HCEC 1CT (cell line): Measurements from ENCODE around the gene BMPER.

ENCODE experiments used
- DNase-seq: peaks from one replicate; pipeline ENCODE4 v3.0.0-alpha.2; 2017

BMPER gene

GRCh38 chr7:33905389-33906032, at the start of gene BMPER:
Gene BMPER (plus strand): TSS chr7:33905539. CDS start chr7:33905614, 75 bp downstream.
- peak; percentile 54 for DNase-seq

DNA sequence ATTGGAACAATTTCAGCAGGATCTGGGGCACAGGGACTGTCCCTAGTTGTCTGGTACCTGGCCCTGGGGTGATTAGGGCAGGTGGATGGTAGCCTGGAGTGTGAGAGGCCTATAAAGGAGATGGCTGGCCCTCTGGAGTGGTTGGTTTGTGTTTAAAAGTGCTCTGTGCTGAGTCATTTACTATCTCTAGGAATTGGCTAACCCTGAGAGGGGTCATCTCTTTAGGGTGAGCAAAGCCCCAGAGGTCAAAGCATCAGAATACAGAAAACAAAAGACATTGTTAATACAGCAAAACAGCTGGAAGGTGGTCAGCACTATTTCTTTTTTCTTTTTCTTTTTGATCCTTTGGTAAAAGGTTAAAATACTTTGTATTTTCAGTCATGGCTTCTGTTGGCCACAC, 43.4 kb upstream of the BMPER start:
- no peak for DNase-seq

DNA sequence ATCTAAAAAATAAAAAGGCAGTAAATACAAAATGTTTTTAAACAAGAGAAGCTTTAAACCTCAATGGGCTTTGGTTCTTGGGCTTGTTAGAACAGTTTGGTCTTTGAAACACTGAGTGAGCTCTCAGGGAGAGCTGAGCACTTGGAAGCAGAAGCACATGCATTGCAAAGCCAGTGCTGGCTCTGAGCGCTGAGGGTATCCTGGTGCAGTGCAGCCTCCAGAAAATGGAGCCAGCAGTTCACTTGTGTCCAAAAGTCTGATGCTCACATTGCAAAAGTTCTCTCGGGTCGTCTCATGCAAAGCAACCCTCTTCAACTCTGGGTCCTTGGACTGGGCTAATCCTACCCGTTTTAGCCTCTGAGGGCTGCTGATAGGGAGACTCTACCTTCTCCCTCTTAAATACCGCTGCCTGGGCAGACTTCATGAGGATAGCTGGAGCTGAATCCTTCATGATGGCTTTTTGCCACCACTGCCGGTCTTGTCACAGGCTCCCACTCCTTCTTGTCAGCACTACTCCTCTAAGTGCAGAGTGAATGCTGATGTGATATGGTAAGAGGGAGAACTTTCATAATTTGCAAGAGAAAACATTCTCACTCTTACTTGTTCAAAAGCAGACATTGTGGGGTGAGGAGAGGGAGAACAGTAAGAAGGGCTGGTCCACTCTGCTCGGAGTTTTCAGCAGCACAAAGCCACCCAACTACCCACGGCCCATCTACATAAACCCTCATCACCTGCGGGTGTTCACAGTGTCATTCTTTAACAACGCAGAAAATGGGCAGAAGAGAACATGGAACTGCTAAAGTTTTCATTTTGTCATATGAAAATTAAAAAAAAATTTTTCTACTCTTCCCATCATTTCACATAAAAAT, 42.2 kb upstream of the BMPER start:
- DNase-seq = no peak

DNA sequence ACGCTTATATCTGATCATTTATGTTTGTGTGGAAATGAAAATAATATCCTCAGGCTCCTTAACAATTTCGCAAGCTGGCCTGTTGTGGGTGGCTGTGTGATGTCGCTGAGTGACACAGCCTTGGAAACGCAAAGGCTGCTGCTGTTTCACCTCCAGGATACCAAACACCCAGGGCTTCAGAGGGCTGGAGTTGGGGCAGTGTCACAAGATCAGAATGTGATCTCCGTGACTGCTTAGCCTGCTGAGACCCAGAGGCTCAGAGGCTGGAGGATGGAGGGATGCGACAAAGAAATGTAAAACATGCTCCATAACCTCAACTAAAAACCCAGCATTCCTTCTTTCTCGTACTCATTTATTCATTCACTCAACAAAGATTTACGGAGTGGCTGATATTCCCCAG, 37.2 kb upstream of the BMPER start:
- peak; percentile 57 for DNase-seq

- no peak for DNase-seq
Observed at GRCh38 chr7:33869176-33869575, 36.2 kb upstream of the BMPER start.

DNA sequence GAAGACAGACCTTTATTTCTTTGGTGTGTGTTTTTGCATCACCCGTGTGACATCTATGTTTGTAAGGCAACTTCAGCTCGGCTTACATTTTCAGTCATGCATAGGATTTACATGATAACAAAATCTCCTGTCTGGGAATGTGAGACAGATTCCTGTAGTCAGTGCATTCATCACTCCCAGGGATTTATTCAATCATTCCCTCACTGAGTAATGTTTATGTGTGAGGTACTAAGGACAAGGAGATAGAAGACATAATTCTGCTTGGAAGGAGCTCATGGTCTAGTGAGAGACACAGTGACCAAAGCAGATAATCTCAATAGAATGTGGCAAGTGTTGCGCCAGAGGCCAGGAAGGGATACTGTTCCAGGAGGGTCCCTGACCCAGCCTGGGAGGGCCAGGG, 35.2 kb upstream of the BMPER start:
- peak; percentile 25 for DNase-seq

- DNase-seq = peak; percentile 29
Observed at GRCh38 chr7:33872870-33873269, 32.5 kb upstream of the BMPER start.

DNA sequence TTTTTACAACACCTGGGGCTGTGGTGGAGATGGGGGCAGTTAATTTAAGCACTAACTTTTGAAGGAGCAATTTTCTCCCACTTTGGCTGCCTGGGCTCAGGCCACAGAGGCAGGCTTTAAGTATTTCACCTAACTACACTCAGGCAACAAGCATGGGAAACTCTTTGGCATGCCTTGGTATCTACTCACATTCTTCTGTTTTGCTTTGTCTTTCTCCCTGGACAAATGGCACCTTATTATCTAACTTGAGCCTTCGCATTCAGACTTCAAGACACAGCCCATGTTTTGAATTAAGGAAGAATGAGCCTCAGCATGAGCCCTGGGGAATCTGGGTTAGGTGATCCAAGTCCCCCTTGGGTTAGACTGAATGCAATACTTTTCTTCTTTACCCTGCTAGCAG, 31.8 kb upstream of the BMPER start:
- no peak for DNase-seq

GRCh38 chr7:33873981-33874750, 31.2 kb upstream of the BMPER start:
- DNase-seq = peak; percentile 97

DNA sequence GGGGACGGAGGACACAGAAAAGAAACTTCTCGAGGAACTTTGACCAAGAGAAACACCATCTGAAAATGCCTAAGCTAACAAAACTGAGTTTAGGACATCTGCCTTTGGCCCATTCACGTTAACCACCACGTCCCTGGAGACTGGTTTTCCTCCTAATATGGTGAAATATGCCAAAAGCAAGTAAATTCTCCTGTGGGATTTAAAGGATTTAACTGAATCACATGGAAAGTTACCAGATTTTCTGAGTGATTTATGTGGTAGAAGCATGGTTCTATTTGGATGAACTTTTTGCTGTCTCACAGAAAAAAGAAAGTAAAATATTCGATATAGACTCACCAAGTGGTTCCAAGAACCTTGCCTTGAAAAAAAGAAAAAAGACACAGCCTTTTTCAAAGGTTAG, 30.4 kb upstream of the BMPER start:
- DNase-seq = peak; percentile 94

DNA sequence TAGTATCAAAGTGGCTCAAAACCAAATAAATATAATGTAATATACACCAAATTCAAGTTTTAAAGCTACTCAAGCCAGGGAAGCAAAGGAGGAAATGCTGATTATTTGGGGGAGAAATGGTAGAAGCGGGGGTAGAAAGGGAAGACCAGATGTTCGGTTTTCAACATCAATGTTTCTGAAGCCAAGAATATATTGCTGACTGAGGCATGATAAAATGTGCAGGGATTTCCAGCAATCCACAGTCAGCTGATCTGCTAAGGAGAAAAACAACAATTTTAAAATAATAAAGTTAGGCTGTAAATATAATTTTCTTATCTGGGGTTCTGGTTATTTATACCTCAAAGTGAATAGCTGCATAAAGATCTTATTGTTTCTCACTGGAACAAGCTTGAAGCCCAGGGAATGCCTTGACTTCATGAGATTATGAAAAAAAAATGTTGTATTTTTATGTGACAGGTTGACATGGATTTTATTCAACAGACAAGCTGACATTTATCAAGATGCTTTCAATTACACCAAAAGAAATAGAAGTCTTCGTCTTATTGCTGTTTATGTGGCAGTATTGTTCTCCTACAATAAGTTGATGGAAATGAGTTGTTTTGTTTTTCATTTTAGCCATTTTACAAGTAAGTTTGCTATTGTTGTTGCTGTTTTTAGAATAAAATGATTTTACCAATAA, 28.6 kb upstream of the BMPER start:
- DNase-seq = peak; percentile 48

- peak; percentile 82 for DNase-seq
Observed at GRCh38 chr7:33880787-33881186, 24.6 kb upstream of the BMPER start.

GRCh38 chr7:33881316-33881715, 24.0 kb upstream of the BMPER start:
- DNase-seq = peak; percentile 64

GRCh38 chr7:33882040-33882837, 23.1 kb upstream of the BMPER start:
- DNase-seq = no peak

GRCh38 chr7:33882950-33883670, 22.2 kb upstream of the BMPER start:
- DNase-seq = no peak

GRCh38 chr7:33883671-33883965, 21.7 kb upstream of the BMPER start:
- no peak for DNase-seq

- no peak for DNase-seq
Observed at GRCh38 chr7:33885290-33886148, 19.8 kb upstream of the BMPER start.

GRCh38 chr7:33886149-33886623, 19.2 kb upstream of the BMPER start:
- DNase-seq = peak; percentile 55

DNA sequence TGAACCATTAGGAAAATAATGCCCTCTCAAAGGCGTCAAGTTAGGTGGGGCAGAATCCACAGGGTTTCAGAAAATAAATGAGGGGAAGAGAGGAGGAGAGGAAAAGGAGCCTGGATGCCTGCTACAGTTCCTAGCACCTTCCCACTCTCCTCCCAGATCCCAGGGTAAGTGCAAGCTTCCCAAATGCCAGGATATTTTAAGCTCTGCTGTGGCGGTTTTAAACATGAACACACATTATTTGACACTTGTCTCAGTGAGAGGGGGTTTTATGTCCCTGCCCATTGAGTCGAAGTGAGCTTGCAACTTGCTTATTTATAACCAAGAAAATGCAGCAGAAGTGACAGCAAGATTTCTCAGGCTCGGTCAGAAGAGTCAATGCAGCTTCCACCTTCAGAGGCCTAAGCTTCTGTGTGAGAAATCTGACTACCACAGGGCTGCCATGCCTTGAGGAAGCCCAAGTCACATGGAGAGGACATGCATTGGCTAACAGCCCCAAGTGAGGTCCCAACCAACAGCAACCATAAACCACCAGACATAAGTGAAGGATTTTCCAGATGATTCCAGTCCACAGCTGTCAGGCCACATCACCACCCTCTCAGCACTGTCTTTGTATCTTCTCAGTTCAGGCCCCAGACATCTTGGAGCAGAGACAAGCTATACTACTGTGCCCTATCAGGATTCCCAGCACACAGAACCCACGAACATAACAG, 17.9 kb upstream of the BMPER start:
- no peak for DNase-seq

- DNase-seq = no peak
Observed at GRCh38 chr7:33888166-33888565, 17.2 kb upstream of the BMPER start.
